HepG2 (cell line): ENCODE data around the gene MORF4L1. TPM values are rescaled to one million over a fixed set of nuclear protein-coding genes. Genes with fewer than 3 reads are reported as not detected.

Experiments
- CBFB ChIP-seq: sonication (generic); formaldehyde crosslinking; IDR thresholded peaks from 2 replicates; pipeline ENCODE4 v1.4.0; 2020; ENCODE audit warnings: missing genetic modification reagents
- DDIT3 ChIP-seq: sonication (generic); formaldehyde crosslinking; IDR thresholded peaks from 2 replicates; pipeline ENCODE4 v1.4.0; 2020; ENCODE audit warnings: mild to moderate bottlenecking, missing genetic modification reagents
- HOXD1 ChIP-seq: sonication (generic); formaldehyde crosslinking; IDR thresholded peaks from 2 replicates; pipeline ENCODE4 v1.5.0; 2020; ENCODE audit warnings: missing genetic modification reagents
- IRF2 ChIP-seq: IDR thresholded peaks from 2 replicates; pipeline ENCODE4 v1.6.1; 2018; ENCODE audit warnings: missing genetic modification reagents, missing compliant biosample characterization
- RARG ChIP-seq: sonication (generic); formaldehyde crosslinking; IDR thresholded peaks from 2 replicates; pipeline ENCODE4 v1.4.0; 2020; ENCODE audit warnings: low read depth, mild to moderate bottlenecking, missing genetic modification reagents
- SP1 ChIP-seq, 2 experiments: fragments of 450-650 bp in 1 of 2; sonication (generic) in 1 of 2; formaldehyde crosslinking in 1 of 2; IDR thresholded peaks; 2 replicates each; pipeline versions ENCODE4 v1.4.0 to v1.6.1; 2016 to 2020; ENCODE audit warnings: missing genetic modification reagents in 1 of 2
- TAF15 ChIP-seq: fragments of 200-400 bp; formaldehyde crosslinking; IDR thresholded peaks from one replicate; pipeline ENCODE4 v1.6.1; 2018; ENCODE audit warnings: mild to moderate bottlenecking, low read depth, low read length; ENCODE audit not compliant: poor library complexity, severe bottlenecking
- TCF12 ChIP-seq, 2 experiments: fragments of 450-650 bp in 1 of 2; sonication (generic) in 1 of 2; formaldehyde crosslinking in 1 of 2; IDR thresholded peaks; 2 replicates each; pipeline versions ENCODE4 v1.6.1 to v1.8.0; 2017 to 2022; ENCODE audit warnings: antibody characterized with exemption in 1 of 2, mild to moderate bottlenecking in 1 of 2, missing genetic modification reagents in 1 of 2, moderate library complexity in 1 of 2
- ZBTB7A ChIP-seq: sonication (generic); formaldehyde crosslinking; IDR thresholded peaks from 2 replicates; pipeline ENCODE4 v1.8.0; 2022; ENCODE audit warnings: mild to moderate bottlenecking, missing genetic modification reagents
- ZNF512 ChIP-seq: sonication (generic); formaldehyde crosslinking; IDR thresholded peaks from 2 replicates; pipeline ENCODE4 v1.4.0; 2020; ENCODE audit warnings: mild to moderate bottlenecking, missing genetic modification reagents
- ZNF850 ChIP-seq: sonication (generic); formaldehyde crosslinking; conservative IDR thresholded peaks from 2 replicates; pipeline ENCODE4 v1.9.0; 2021; ENCODE audit warnings: mild to moderate bottlenecking, missing genetic modification reagents
- ZSCAN5A ChIP-seq: sonication (generic); formaldehyde crosslinking; IDR thresholded peaks from 2 replicates; pipeline ENCODE4 v1.8.0; 2022; ENCODE audit warnings: mild to moderate bottlenecking, missing genetic modification reagents, borderline replicate concordance
- polyA plus RNA-seq, 8 experiments: library from polyadenylated mRNA; depleted of rRNA in 3 of 8; stranded (reverse) in 7 of 8; unstranded in 1 of 8; fragments of >200 nt; fragmentation: Illumina TruSeq in 4 of 8; extraction: Trizol in 4 of 8; gene quantifications; 2 replicates each; pipeline versions ENCODE4 v1.2.1 to v1.2.3, GENCODE V29; 2011 to 2016; ENCODE audit warnings: low read depth in 4 of 8, missing spikeins in 1 of 8, mixed read lengths in 1 of 8; ENCODE audit not compliant: insufficient read depth in 1 of 8
- total RNA-seq, 5 experiments: library from RNA; depleted of rRNA; stranded (reverse); fragments of >200 nt; fragmentation: Illumina TruSeq; extraction: Trizol; gene quantifications; 2 replicates each; pipeline ENCODE4 v1.2.3, GENCODE V29; 2016; ENCODE audit warnings: low read depth in 1 of 5
- TF ChIP-seq, protein P1 (sequence below): sonication (generic); formaldehyde crosslinking; IDR thresholded peaks from 2 replicates; pipeline ENCODE4 v1.4.0; 2020; ENCODE audit warnings: missing genetic modification reagents
- TF ChIP-seq, protein P2 (sequence below): sonication (generic); formaldehyde crosslinking; IDR thresholded peaks from 2 replicates; pipeline ENCODE4 v1.4.0; 2020; ENCODE audit warnings: missing genetic modification reagents
- TF ChIP-seq, protein P3 (sequence below): sonication (generic); formaldehyde crosslinking; IDR thresholded peaks from 2 replicates; pipeline ENCODE4 v1.4.0; 2020; ENCODE audit warnings: low read depth, mild to moderate bottlenecking, missing genetic modification reagents

MORF4L1 gene
- total and polyA plus RNA-seq, 2 of the 13 experiments (the other 11 are each of a cell fraction or from before 2014, with no cell fraction given), result 218 to 219 TPM

DNA sequence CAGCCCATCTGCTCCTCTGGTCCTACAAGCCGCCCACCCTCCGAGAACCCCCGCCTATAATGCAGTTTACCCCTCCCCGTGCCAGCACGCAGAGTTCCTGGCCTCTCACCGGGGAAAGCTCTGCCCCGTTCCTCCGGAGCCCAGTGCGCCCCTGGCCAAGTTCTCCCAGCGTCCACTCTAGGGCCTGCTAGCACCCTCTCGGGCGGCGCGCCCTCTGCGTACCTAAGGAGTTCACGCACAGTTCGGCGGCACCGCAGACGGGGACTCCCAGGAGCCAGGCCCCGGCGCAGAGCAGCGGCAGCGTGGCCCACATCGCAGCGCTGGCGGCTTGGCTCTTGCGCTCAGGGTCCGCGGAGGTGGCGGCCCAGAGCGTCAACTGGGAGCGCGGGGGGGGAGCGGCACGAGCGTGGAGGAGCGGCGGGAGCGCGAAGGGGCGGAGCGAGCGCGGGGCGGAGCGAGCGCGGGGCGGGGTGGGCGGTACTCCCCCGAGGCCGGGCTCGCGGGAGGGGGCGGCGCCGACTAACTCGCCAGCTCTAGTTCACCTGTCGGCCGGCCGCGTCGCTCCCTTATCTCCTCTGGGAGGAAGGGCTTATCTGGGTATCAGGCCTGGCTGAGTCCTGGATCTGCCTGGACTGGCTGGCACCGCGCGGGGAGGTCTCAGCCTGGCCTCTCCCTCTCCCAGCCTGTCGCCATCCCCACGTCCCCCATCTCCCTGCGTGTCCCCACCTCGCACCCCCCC is 72.1 kb downstream of the MORF4L1 start, which contains the start of gene CTSH (continued):
- no peak for TF ChIP-seq ZSCAN5A
- TF ChIP-seq, protein P1, sequence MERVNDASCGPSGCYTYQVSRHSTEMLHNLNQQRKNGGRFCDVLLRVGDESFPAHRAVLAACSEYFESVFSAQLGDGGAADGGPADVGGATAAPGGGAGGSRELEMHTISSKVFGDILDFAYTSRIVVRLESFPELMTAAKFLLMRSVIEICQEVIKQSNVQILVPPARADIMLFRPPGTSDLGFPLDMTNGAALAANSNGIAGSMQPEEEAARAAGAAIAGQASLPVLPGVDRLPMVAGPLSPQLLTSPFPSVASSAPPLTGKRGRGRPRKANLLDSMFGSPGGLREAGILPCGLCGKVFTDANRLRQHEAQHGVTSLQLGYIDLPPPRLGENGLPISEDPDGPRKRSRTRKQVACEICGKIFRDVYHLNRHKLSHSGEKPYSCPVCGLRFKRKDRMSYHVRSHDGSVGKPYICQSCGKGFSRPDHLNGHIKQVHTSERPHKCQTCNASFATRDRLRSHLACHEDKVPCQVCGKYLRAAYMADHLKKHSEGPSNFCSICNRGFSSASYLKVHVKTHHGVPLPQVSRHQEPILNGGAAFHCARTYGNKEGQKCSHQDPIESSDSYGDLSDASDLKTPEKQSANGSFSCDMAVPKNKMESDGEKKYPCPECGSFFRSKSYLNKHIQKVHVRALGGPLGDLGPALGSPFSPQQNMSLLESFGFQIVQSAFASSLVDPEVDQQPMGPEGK (CRISPR knock-in tag), result peak; percentile 90
- TF ChIP-seq, protein P2, sequence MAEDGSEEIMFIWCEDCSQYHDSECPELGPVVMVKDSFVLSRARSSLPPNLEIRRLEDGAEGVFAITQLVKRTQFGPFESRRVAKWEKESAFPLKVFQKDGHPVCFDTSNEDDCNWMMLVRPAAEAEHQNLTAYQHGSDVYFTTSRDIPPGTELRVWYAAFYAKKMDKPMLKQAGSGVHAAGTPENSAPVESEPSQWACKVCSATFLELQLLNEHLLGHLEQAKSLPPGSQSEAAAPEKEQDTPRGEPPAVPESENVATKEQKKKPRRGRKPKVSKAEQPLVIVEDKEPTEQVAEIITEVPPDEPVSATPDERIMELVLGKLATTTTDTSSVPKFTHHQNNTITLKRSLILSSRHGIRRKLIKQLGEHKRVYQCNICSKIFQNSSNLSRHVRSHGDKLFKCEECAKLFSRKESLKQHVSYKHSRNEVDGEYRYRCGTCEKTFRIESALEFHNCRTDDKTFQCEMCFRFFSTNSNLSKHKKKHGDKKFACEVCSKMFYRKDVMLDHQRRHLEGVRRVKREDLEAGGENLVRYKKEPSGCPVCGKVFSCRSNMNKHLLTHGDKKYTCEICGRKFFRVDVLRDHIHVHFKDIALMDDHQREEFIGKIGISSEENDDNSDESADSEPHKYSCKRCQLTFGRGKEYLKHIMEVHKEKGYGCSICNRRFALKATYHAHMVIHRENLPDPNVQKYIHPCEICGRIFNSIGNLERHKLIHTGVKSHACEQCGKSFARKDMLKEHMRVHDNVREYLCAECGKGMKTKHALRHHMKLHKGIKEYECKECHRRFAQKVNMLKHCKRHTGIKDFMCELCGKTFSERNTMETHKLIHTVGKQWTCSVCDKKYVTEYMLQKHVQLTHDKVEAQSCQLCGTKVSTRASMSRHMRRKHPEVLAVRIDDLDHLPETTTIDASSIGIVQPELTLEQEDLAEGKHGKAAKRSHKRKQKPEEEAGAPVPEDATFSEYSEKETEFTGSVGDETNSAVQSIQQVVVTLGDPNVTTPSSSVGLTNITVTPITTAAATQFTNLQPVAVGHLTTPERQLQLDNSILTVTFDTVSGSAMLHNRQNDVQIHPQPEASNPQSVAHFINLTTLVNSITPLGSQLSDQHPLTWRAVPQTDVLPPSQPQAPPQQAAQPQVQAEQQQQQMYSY (CRISPR knock-in tag), result no peak
- no peak; the same call in 1 of the 2 replicates for TF ChIP-seq CBFB (CRISPR knock-in tag)
- TF ChIP-seq TCF12 (IDR thresholded peaks at IDR 0.05), result no peak
- TF ChIP-seq TCF12 (CRISPR knock-in tag; IDR thresholded peaks at IDR 0.05), result no peak
- no peak for TF ChIP-seq ZNF512 (CRISPR knock-in tag)
- no peak; the same call in 1 of the 2 replicates for TF ChIP-seq IRF2
- TF ChIP-seq, protein P3, sequence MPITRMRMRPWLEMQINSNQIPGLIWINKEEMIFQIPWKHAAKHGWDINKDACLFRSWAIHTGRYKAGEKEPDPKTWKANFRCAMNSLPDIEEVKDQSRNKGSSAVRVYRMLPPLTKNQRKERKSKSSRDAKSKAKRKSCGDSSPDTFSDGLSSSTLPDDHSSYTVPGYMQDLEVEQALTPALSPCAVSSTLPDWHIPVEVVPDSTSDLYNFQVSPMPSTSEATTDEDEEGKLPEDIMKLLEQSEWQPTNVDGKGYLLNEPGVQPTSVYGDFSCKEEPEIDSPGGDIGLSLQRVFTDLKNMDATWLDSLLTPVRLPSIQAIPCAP (CRISPR knock-in tag), result no peak
- peak; percentile 74 for TF ChIP-seq ZBTB7A (CRISPR knock-in tag)
- no peak for TF ChIP-seq ZNF850 (CRISPR knock-in tag)
- no peak for TF ChIP-seq DDIT3 (CRISPR knock-in tag)
- TF ChIP-seq TAF15, result no peak
- TF ChIP-seq SP1 (IDR thresholded peaks at IDR 0.05), result no peak
- TF ChIP-seq SP1 (CRISPR knock-in tag; IDR thresholded peaks at IDR 0.05), result peak; percentile 75
- peak; percentile 38; the same call in 1 of the 2 replicates for TF ChIP-seq RARG
- no peak for TF ChIP-seq HOXD1 (CRISPR knock-in tag)
